Upper lobe of right lung (tissue), 1 donor: ENCODE results near the gene HNRNPH2. TPM values are rescaled to one million over a fixed set of nuclear protein-coding genes. Genes with fewer than 3 reads are reported as not detected.

Source experiments
- ATAC-seq: fragments of 200-7000 bp; cut with Tn5 transposase; one replicate; pipeline ENCODE4 v1.9.1; 2020; ENCODE audit warnings: mild to moderate bottlenecking, moderate library complexity
- DNase-seq: peaks from one replicate; pipeline ENCODE4 v3.0.0-alpha.2; 2020
- H3K27ac ChIP-seq: fragments of 200-600 bp; one replicate; pipeline ENCODE4 v1.8.0; 2022
- H3K27me3 ChIP-seq: fragments of 200-600 bp; one replicate; pipeline ENCODE4 v1.8.0; 2022; ENCODE audit warnings: mild to moderate bottlenecking
- H3K36me3 ChIP-seq: fragments of 200-600 bp; one replicate; pipeline ENCODE4 v1.8.0; 2022
- H3K4me1 ChIP-seq: fragments of 200-600 bp; one replicate; pipeline ENCODE4 v1.8.0; 2022
- H3K4me3 ChIP-seq: fragments of 200-600 bp; one replicate; pipeline ENCODE4 v1.8.0; 2022; ENCODE audit warnings: mild to moderate bottlenecking
- H3K9me3 ChIP-seq: fragments of 200-600 bp; one replicate; pipeline ENCODE4 v1.8.0; 2022
- CTCF ChIP-seq: fragments of 200-600 bp; IDR thresholded peaks from one replicate; pipeline ENCODE4 v1.8.0; 2022; ENCODE audit warnings: antibody characterized with exemption
- intact Hi-C: fragments of 100-400 bp; cut with DNase I; formaldehyde crosslinking; loops from one replicate; pipeline ENCODE4 v1.11.0; 2022
- total RNA-seq: library from RNA; stranded (reverse); fragmentation: NEBNext Ultra II Directional; extraction: Animal tissue kit (Norgen Biotek cat#: 25700); gene quantifications from one replicate; pipeline ENCODE4 v1.2.1, GENCODE V29; 2021
- donor health status: DM: no; HTN: yes; CAD: no; lungs with severe emphysema.

HNRNPH2 gene
- total RNA-seq, 1 donor from 2014 or later = 67.1 TPM

- Histone ChIP-seq H3K4me1 (no peaks in the 10 kb centered on the region), H3K27me3 (no peaks in the 10 kb centered on the region), H3K4me3 (no peak overlapping the region), H3K36me3 (no peaks in the 10 kb centered on the region), H3K9me3 (no peaks in the 10 kb centered on the region), H3K27ac (no peak overlapping the region)
- TF ChIP-seq CTCF = no peak
- no peak for ATAC-seq
- DNase-seq = no peak
- intact Hi-C loops = no loop called here
These were observed 42.7 kb upstream of the HNRNPH2 start for GRCh38 chrX:101365301-101365795.

GRCh38 chrX:101368800-101369199, 39.2 kb upstream of the HNRNPH2 start:
- H3K27me3 ChIP-seq = no peaks in the 10 kb centered on the region
- H3K4me1 ChIP-seq = no peaks in the 10 kb centered on the region
- H3K27ac ChIP-seq = no peak overlapping the region
- TF ChIP-seq CTCF = no peak
- H3K36me3 ChIP-seq = no peaks in the 10 kb centered on the region
- H3K9me3 ChIP-seq = no peaks in the 10 kb centered on the region
- no peak overlapping the region for H3K4me3 ChIP-seq
- DNase-seq (no peak), ATAC-seq (no peak)
- intact Hi-C loops = no loop called here

GRCh38 chrX:101369687-101370086, 38.3 kb upstream of the HNRNPH2 start:
- H3K9me3 ChIP-seq = no peaks in the 10 kb centered on the region
- no peak overlapping the region for H3K4me3 ChIP-seq
- no peaks in the 10 kb centered on the region for H3K4me1 ChIP-seq
- H3K27ac ChIP-seq = no peak overlapping the region
- DNase-seq (no peak), ATAC-seq (no peak)
- intact Hi-C loops = no loop called here
- no peak for TF ChIP-seq CTCF
- H3K27me3 ChIP-seq = no peaks in the 10 kb centered on the region
- H3K36me3 ChIP-seq = no peaks in the 10 kb centered on the region

GRCh38 chrX:101370888-101371504, 37.0 kb upstream of the HNRNPH2 start:
- ATAC-seq (no peak), DNase-seq (no peak)
- no peak for TF ChIP-seq CTCF
- Histone ChIP-seq H3K4me3 (no peak overlapping the region), H3K27me3 (no peaks in the 10 kb centered on the region), H3K27ac (no peak overlapping the region), H3K4me1 (no peaks in the 10 kb centered on the region), H3K36me3 (no peaks in the 10 kb centered on the region), H3K9me3 (no peaks in the 10 kb centered on the region)
- intact Hi-C loops = no loop called here

- Histone ChIP-seq H3K27me3 (no peaks in the 10 kb centered on the region), H3K36me3 (no peaks in the 10 kb centered on the region), H3K9me3 (no peaks in the 10 kb centered on the region), H3K4me3 (no peak overlapping the region), H3K27ac (no peak overlapping the region), H3K4me1 (no peaks in the 10 kb centered on the region)
- TF ChIP-seq CTCF = no peak
- intact Hi-C loops = no loop called here
- DNase-seq (no peak), ATAC-seq (peak; percentile 29)
These were observed 30.5 kb upstream of the HNRNPH2 start for GRCh38 chrX:101377547-101377946.
